Measurements from ENCODE around the gene MEST.
"Not testable (repeated sequence)": the region's sequence is repeated elsewhere in the genome, so short reads cannot be mapped to it uniquely, and the experiment has no call there.

MEST gene

DNA sequence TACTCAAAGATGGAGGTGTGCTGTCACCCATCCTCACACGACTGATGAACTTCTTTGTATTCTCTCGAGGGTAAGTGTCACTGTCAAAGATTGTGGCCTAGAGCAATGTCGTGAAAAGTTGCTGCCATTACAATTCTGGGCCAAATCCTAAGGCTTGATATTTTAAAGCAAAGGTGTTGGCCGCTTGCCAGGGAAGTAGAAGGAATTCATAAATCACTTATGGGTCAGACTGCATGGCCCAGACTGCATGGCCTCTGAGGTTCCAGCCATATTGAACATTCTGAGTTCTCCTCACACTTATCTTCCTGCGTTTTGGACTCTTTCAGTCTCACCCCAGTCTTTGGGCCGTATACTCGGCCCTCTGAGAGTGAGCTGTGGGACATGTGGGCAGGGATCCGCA is 8.6 kb downstream of the MEST start:
- TF ChIP-seq, protein P1, sequence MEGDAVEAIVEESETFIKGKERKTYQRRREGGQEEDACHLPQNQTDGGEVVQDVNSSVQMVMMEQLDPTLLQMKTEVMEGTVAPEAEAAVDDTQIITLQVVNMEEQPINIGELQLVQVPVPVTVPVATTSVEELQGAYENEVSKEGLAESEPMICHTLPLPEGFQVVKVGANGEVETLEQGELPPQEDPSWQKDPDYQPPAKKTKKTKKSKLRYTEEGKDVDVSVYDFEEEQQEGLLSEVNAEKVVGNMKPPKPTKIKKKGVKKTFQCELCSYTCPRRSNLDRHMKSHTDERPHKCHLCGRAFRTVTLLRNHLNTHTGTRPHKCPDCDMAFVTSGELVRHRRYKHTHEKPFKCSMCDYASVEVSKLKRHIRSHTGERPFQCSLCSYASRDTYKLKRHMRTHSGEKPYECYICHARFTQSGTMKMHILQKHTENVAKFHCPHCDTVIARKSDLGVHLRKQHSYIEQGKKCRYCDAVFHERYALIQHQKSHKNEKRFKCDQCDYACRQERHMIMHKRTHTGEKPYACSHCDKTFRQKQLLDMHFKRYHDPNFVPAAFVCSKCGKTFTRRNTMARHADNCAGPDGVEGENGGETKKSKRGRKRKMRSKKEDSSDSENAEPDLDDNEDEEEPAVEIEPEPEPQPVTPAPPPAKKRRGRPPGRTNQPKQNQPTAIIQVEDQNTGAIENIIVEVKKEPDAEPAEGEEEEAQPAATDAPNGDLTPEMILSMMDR (conservative IDR thresholded peaks at IDR 0.05; ENCODE audit: control insufficient read depth, insufficient read depth, low read depth, low read length) = no peak
- no peak overlapping the region for H3K4me3 ChIP-seq (ENCODE audit: control insufficient read depth, low read depth, low read length)
- no peak for DNase-seq (ENCODE audit: low read depth)

DNA sequence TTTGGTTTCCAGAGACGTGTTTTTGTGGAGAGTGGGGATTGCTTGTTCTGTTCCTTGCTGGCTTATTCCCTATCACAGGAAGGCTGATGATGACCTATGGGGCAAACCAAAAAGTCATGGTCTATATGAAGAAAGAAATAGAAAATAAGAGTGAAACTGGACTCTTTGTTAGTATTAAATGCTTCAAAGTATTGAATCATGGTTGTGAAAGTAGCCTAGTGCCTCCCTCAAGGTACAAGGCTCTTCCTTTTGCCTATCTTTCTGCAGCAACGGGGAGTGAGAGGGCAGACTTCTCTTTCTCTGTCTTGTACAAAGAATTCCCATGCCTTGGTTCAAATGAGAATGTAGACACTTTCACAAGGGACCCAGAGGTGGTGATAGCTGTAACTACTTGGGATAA is 9.0 kb downstream of the MEST start:
- H3K4me3 ChIP-seq (ENCODE audit: control insufficient read depth, low read depth, low read length) = no peak overlapping the region
- no peak for DNase-seq (ENCODE audit: low read depth)
- TF ChIP-seq, protein P1 (conservative IDR thresholded peaks at IDR 0.05; ENCODE audit: control insufficient read depth, insufficient read depth, low read depth, low read length) = no peak

DNA sequence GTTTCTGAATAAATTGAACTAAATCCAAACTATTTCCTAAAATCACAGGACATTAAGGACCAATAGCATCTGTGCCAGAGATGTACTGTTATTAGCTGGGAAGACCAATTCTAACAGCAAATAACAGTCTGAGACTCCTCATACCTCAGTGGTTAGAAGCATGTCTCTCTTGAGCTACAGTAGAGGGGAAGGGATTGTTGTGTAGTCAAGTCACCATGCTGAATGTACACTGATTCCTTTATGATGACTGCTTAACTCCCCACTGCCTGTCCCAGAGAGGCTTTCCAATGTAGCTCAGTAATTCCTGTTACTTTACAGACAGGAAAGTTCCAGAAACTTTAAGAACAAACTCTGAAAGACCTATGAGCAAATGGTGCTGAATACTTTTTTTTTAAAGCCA is 13.9 kb downstream of the MEST start:
- TF ChIP-seq, protein P1 (conservative IDR thresholded peaks at IDR 0.05; ENCODE audit: control insufficient read depth, insufficient read depth, low read depth, low read length) = no peak

DNA sequence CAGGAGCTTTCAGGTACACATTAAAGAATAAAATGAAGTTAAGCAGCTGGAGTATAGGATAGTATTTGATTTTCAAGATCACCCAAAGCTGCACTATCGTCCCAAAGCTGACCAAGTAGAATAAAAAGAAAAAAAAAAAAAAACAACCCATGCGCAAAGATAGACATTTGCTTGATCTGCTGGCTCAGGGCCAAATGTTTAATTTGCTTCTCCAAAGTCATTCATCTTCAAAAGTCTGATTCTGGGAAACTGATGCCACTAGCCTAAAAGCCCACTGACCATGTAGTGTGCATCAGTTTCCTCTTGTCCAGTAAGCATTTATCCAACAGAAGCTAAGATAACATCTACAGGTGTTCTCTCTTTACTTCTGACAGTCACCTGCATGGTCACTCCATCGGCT is 14.5 kb downstream of the MEST start:
- no peak overlapping the region for H3K4me3 ChIP-seq (ENCODE audit: control insufficient read depth, low read depth, low read length)
- DNase-seq (ENCODE audit: low read depth) = no peak
- TF ChIP-seq, protein P1 (conservative IDR thresholded peaks at IDR 0.05; ENCODE audit: control insufficient read depth, insufficient read depth, low read depth, low read length) = no peak

More for the DNA sequence above, 13.9 kb downstream of the MEST start:
- DNase-seq (ENCODE audit: low read depth) = peak; percentile 11
- H3K4me3 ChIP-seq (ENCODE audit: control insufficient read depth, low read depth, low read length) = no peak overlapping the region

DNA sequence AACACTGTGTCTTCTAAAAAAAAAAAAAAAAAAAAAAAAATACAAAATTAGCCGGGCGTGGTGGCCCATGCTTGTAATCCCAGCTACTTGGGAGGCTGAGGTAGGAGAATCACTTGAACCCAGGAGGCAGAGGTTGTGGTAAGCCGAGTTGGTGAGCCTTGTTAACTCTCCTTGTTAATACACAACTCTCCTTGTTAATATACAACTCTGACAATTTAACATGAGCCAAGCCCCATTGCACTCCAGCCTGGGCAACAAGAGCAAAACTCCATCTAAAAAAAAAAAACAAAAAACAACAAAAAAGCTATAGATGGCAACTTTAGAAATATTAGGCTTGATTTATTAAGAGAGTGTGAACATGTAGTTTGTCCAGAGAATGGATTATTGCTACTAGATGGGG is 20.2 kb downstream of the MEST start:
- not testable (repeated sequence) for DNase-seq (ENCODE audit: low read depth); H3K4me3 ChIP-seq (ENCODE audit: control insufficient read depth, low read depth, low read length)

DNA sequence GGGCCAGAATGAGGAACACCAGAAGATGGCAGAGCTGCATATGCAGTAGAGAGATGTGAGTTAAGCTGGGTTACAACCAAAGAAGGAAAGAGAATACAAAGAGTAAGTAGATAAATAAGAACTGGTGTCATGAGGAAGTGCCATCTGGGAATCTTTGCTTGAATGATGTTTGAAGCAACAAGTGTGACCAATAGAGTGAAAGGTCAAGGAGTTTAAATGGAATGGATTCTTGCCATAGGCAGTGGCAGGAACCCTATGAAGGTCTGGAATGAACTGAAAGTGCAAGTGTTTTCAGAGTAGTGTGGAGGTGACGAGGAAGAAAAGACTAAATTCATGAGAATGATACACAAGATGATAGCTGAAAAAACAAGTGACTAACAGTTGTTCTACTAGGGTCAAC is 21.6 kb downstream of the MEST start:
- no peak for DNase-seq (ENCODE audit: low read depth)
- TF ChIP-seq, protein P1 (conservative IDR thresholded peaks at IDR 0.05; ENCODE audit: control insufficient read depth, insufficient read depth, low read depth, low read length) = no peak
- H3K4me3 ChIP-seq (ENCODE audit: control insufficient read depth, low read depth, low read length) = no peak overlapping the region

DNA sequence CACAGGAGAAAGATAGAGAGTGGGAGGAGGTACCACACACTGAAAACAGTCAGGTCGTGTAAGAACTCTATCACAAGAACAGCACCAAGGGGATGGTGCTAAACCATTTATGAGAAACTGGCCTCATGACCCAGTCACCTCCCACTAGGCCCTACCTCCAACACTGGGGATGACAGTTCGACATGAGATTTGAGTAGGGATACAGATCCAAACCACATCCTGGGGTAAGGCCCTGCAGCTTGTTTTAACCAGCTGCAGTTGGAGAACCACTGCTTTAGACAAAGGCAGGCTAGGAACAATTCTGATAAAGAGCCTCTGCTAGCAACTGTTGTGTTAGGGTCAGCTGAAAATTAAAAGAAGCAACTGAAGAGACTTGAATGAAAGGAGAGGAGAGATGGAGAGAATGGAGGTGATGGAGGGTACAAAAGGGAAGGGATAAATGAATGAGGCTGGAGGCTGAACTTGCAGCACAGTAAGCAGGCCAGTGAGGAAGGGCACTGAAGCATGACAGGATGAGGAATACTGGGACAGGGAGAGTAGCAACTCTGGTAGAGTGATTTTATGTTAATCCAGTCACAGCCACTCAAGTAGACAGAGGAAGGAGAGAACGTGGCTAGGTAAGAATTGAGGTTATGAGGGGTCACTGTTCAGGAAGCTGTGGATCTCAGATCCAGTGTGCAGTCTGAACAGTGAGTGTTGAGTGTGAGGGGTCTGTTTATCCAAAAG is 23.6 kb downstream of the MEST start:
- H3K4me3 ChIP-seq (ENCODE audit: control insufficient read depth, low read depth, low read length) = no peak overlapping the region
- TF ChIP-seq, protein P1 (conservative IDR thresholded peaks at IDR 0.05; ENCODE audit: control insufficient read depth, insufficient read depth, low read depth, low read length) = no peak
- DNase-seq (ENCODE audit: low read depth) = no peak
